ENCODE measurements around the gene NKAIN1.
"Not testable (repeated sequence)": the region's sequence is repeated elsewhere in the genome, so short reads cannot be mapped to it uniquely, and the experiment has no call there.

NKAIN1 gene

DNA sequence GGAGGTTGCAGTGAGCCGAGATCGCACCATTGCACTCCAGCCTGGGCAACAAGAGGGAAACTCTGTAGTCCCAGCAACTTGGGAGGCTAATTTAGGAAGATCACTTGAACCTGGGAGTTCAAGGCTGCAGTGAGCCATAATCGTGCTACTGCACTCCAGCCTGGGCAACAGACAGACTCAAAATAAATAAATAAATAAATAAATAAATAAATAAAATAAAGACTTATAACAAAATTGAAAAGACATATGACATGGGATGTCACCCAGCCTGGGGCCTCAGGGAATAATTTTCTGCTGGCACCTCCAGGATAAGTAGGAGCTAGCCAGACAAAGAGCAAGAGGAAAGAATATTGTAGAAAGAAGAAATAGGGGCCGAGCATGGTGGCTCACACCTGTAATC, 96.2 kb downstream of the NKAIN1 start:
- DNase-seq (ENCODE audit: low read depth, low spot score): no peak
- Histone ChIP-seq H3K4me1 (ENCODE audit: control insufficient read depth, insufficient read depth, low read length) (no peaks in the 10 kb centered on the region), H3K4me3 (ENCODE audit: low read length) (no peak overlapping the region), H3K27me3 (ENCODE audit: control insufficient read depth, insufficient read depth, low read length) (no peaks in the 10 kb centered on the region), H3K9me3 (ENCODE audit: control insufficient read depth, insufficient read depth, low read length) (no peaks in the 10 kb centered on the region), H3K27ac (ENCODE audit: low read length) (no peak overlapping the region), H3K36me3 (ENCODE audit: control insufficient read depth, insufficient read depth, low read length) (no peaks in the 10 kb centered on the region)
- WGBS (ENCODE audit: insufficient coverage, insufficient read length): no CpG with 5 or more reads among the region's 4 CpGs

DNA sequence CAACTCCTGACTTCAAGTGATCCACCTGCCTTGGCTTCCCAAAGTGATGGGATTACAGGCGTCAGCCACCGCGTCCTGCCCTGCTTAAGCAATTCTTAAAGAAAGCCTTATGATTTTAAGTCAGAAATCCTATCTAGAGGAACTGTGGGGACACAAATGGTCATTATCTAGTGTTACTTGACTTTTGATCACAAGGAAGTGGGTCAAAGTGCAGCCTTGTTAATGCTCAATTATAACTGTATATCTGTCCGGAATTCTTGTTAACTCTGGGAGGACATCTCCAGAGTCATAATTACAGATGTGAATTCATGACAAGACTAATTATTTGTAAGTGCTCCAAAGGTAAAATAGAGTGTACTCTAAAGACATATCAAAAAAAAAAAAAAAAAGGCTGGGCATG, 97.3 kb downstream of the NKAIN1 start:
- Histone ChIP-seq H3K36me3 (ENCODE audit: control insufficient read depth, insufficient read depth, low read length) (no peaks in the 10 kb centered on the region), H3K27ac (ENCODE audit: low read length) (no peak overlapping the region), H3K27me3 (ENCODE audit: control insufficient read depth, insufficient read depth, low read length) (no peaks in the 10 kb centered on the region), H3K9me3 (ENCODE audit: control insufficient read depth, insufficient read depth, low read length) (no peaks in the 10 kb centered on the region), H3K4me3 (ENCODE audit: low read length) (no peak overlapping the region), H3K4me1 (ENCODE audit: control insufficient read depth, insufficient read depth, low read length) (no peaks in the 10 kb centered on the region)
- WGBS (ENCODE audit: insufficient coverage, insufficient read length): no CpG with 5 or more reads among the region's 4 CpGs
- DNase-seq (ENCODE audit: low read depth, low spot score): no peak

DNA sequence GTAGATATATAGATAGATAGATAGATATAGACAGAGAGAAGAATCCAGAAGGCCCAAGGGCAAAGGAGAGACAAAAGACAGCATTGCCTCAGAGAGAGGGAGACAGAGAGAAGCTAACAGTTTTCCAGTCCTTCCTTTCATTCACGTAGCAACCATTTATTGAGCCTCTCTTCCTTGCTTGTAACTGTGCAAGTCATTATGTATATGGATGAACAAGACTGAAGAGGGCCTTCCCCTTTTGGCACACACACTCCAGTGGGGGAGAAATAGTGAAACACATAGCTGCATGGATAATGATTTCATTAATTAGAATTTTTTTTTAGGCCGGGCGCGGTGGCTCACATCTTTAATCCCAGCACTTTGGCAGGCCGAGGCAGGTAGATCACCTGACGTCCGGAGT, 99.4 kb downstream of the NKAIN1 start:
- H3K27me3 ChIP-seq (ENCODE audit: control insufficient read depth, insufficient read depth, low read length): no peaks in the 10 kb centered on the region
- WGBS (ENCODE audit: insufficient coverage, insufficient read length): no CpG with 5 or more reads among the region's 7 CpGs
- no peak overlapping the region for H3K27ac ChIP-seq (ENCODE audit: low read length)
- no peak for DNase-seq (ENCODE audit: low read depth, low spot score)
- no peaks in the 10 kb centered on the region for H3K9me3 ChIP-seq (ENCODE audit: control insufficient read depth, insufficient read depth, low read length)
- H3K4me3 ChIP-seq (ENCODE audit: low read length): no peak overlapping the region
- H3K4me1 ChIP-seq (ENCODE audit: control insufficient read depth, insufficient read depth, low read length): no peaks in the 10 kb centered on the region
- H3K36me3 ChIP-seq (ENCODE audit: control insufficient read depth, insufficient read depth, low read length): no peaks in the 10 kb centered on the region

DNA sequence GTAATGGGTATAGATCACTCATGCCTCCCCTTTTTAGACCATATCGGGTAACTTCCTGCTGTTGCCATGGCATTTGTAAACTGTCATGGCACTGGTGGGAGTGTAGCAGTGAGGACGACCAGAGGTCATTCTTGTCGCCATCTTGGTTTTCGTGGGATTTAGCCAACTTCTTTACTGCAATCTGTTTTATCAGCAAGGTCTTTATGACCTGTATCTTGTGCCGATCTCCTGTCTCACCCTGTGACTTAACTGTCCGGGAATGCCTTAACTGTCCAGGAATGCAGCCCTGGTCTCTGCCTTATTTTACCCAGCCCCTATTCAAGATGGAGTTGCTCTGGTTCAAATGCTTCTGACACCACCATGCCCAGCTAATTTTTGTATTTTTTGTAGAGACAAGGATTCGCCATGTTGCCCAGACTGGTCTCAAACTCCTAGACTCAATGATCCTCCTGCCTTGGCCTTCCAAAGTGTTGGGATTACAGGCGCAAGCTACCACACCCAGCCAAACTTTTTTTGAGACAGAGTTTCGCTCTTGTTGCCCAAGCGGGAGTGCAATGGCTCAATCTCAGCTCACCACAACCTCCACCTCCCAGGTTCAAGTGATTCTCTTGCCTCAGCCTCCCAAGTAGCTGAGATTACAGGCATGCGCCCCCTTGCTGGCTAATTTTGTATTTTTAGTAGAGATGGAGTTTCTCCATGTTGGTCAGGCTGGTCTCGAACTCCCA, 100.7 kb downstream of the NKAIN1 start:
- not testable (repeated sequence) for H3K4me3 ChIP-seq (ENCODE audit: low read length)

DNA sequence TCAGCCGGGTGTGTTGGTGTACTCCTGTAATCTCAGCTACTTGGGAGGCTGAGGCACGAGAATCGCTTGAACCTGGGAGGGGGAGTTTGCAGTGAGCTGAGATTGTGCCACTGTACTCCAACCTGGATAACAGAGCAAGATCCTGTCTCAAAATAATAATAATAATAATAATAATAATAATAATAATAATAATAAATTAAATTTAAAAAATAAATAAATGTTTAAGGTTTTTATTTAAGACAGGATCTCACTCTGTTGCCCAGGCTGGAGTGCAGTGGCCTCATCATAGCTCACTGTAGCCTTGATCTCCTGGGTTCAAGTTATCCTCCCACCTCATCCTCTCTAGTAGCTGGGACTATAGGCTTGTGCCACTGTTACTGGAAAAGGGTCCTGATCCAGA, 101.8 kb downstream of the NKAIN1 start:
- no CpG with 5 or more reads among the region's 3 CpGs for WGBS (ENCODE audit: insufficient coverage, insufficient read length)
- H3K9me3 ChIP-seq (ENCODE audit: control insufficient read depth, insufficient read depth, low read length); DNase-seq (ENCODE audit: low read depth, low spot score); H3K27ac ChIP-seq (ENCODE audit: low read length); H3K27me3 ChIP-seq (ENCODE audit: control insufficient read depth, insufficient read depth, low read length); H3K4me1 ChIP-seq (ENCODE audit: control insufficient read depth, insufficient read depth, low read length); H3K36me3 ChIP-seq (ENCODE audit: control insufficient read depth, insufficient read depth, low read length); H3K4me3 ChIP-seq (ENCODE audit: low read length): not testable (repeated sequence)

More for the DNA sequence above, 100.7 kb downstream of the NKAIN1 start:
- no CpG with 5 or more reads among the region's 12 CpGs for WGBS (ENCODE audit: insufficient coverage, insufficient read length)
- not testable (repeated sequence) for H3K4me1 ChIP-seq (ENCODE audit: control insufficient read depth, insufficient read depth, low read length); H3K9me3 ChIP-seq (ENCODE audit: control insufficient read depth, insufficient read depth, low read length); H3K27ac ChIP-seq (ENCODE audit: low read length); H3K36me3 ChIP-seq (ENCODE audit: control insufficient read depth, insufficient read depth, low read length); DNase-seq (ENCODE audit: low read depth, low spot score); H3K27me3 ChIP-seq (ENCODE audit: control insufficient read depth, insufficient read depth, low read length)

DNA sequence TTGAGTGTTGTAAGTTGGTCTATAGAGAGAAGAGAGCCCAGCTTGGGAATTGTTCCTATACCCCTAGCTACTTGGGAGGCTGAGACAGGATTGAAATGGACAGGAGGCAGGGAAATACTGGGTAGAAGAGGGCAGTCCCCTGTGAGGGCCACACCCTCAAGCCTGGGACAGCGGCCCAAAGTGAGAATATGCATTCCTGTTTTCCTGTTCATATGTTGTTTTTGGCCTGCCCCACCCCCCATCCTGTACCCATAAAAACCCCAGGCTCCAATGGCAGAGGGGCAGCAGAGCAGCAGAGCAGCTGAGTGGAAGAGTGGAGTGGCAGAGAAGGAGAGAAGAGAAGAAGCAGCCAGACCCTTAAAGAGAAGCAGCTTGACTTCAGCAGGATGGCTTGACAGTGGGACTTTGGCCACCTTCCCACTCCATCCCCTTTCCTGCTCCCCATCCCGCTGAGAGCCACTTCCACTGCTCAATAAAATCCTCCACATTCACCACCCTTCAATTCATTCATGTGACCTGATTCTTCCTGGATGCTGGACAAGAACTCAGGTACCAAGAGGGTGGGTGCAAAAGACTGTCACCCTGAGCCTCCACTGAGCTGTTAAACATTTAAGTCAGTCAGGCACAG, 103.6 kb downstream of the NKAIN1 start:
- DNase-seq (ENCODE audit: low read depth, low spot score): no peak
- H3K4me1 ChIP-seq (ENCODE audit: control insufficient read depth, insufficient read depth, low read length): no peaks in the 10 kb centered on the region
- no peaks in the 10 kb centered on the region for H3K36me3 ChIP-seq (ENCODE audit: control insufficient read depth, insufficient read depth, low read length)
- H3K9me3 ChIP-seq (ENCODE audit: control insufficient read depth, insufficient read depth, low read length): no peaks in the 10 kb centered on the region
- H3K27ac ChIP-seq (ENCODE audit: low read length): no peak overlapping the region
- H3K4me3 ChIP-seq (ENCODE audit: low read length): no peak overlapping the region
- no peaks in the 10 kb centered on the region for H3K27me3 ChIP-seq (ENCODE audit: control insufficient read depth, insufficient read depth, low read length)
- no CpG with 5 or more reads among the region's 2 CpGs for WGBS (ENCODE audit: insufficient coverage, insufficient read length)

DNA sequence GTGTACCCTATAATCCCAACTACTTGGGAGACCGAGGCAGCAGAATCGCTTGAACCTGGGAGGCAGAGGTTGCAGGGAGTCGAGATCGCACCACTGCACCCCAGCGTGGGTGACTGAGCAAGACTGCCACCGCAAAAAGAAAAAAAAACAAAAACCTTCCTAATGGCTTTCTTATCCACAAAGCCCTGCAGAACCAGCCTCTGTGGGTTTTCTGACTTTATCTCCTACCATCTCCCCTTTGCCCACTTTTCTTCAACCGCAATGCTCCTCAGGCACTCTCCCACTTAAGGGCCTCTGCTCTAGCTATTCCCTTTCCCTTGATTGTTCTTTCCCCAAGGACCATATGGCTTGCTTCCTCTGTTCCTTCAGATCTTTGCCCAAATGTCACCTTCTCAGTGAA, 106.3 kb downstream of the NKAIN1 start:
- Histone ChIP-seq H3K27me3 (ENCODE audit: control insufficient read depth, insufficient read depth, low read length) (no peaks in the 10 kb centered on the region), H3K4me1 (ENCODE audit: control insufficient read depth, insufficient read depth, low read length) (no peaks in the 10 kb centered on the region), H3K27ac (ENCODE audit: low read length) (no peak overlapping the region), H3K4me3 (ENCODE audit: low read length) (no peak overlapping the region), H3K36me3 (ENCODE audit: control insufficient read depth, insufficient read depth, low read length) (no peaks in the 10 kb centered on the region), H3K9me3 (ENCODE audit: control insufficient read depth, insufficient read depth, low read length) (no peaks in the 10 kb centered on the region)
- DNase-seq (ENCODE audit: low read depth, low spot score): no peak
- no CpG with 5 or more reads among the region's 7 CpGs for WGBS (ENCODE audit: insufficient coverage, insufficient read length)

All from iPS DF 6.9 (cell line).